ENCODE results near the gene ARHGEF9.

Gene ARHGEF9

GRCh38 chrX:63679432-63679831, 105.6 kb downstream of the ARHGEF9 start:
- TF ChIP-seq REST (IDR thresholded peaks at IDR 0.05; ENCODE audit: insufficient read depth in 1 of 2, low read depth in 2 of 2, low read length in 2 of 2) = no peak
- TF ChIP-seq TAF1 (IDR thresholded peaks at IDR 0.05; ENCODE audit: borderline replicate concordance, insufficient read depth, low read length) = no peak
- no peak for TF ChIP-seq FOXP2 (optimal IDR thresholded peaks at IDR 0.05; ENCODE audit: borderline replicate concordance, extremely low read depth, extremely low read length, insufficient read depth)
- TF ChIP-seq SIN3A (IDR thresholded peaks at IDR 0.05; ENCODE audit: borderline replicate concordance, insufficient read depth, low read length) = no peak

GRCh38 chrX:63675716-63676115, 109.3 kb downstream of the ARHGEF9 start:
- TF ChIP-seq TAF1 (IDR thresholded peaks at IDR 0.05; ENCODE audit: borderline replicate concordance, insufficient read depth, low read length) = no peak
- no peak for TF ChIP-seq SIN3A (IDR thresholded peaks at IDR 0.05; ENCODE audit: borderline replicate concordance, insufficient read depth, low read length)

- no peak for TF ChIP-seq TAF1 (IDR thresholded peaks at IDR 0.05; ENCODE audit: borderline replicate concordance, insufficient read depth, low read length)
- TF ChIP-seq REST (IDR thresholded peaks at IDR 0.05; ENCODE audit: insufficient read depth in 1 of 2, low read depth in 2 of 2, low read length in 2 of 2) = no peak
- no peak for TF ChIP-seq POLR2AphosphoS5 (IDR thresholded peaks at IDR 0.05; ENCODE audit: low read depth, low read length)
- no peak for TF ChIP-seq SIN3A (IDR thresholded peaks at IDR 0.05; ENCODE audit: borderline replicate concordance, insufficient read depth, low read length)
- TF ChIP-seq FOXP2 (optimal IDR thresholded peaks at IDR 0.05; ENCODE audit: borderline replicate concordance, extremely low read depth, extremely low read length, insufficient read depth) = no peak
Measured at GRCh38 chrX:63673896-63674295, 111.1 kb downstream of the ARHGEF9 start.

- TF ChIP-seq TAF1 (IDR thresholded peaks at IDR 0.05; ENCODE audit: borderline replicate concordance, insufficient read depth, low read length) (no peak), POLR2AphosphoS5 (IDR thresholded peaks at IDR 0.05; ENCODE audit: low read depth, low read length) (no peak), SIN3A (IDR thresholded peaks at IDR 0.05; ENCODE audit: borderline replicate concordance, insufficient read depth, low read length) (no peak), REST (IDR thresholded peaks at IDR 0.05; ENCODE audit: insufficient read depth in 1 of 2, low read depth in 2 of 2, low read length in 2 of 2) (no peak)
Measured at GRCh38 chrX:63664741-63665140, 120.3 kb downstream of the ARHGEF9 start.

- TF ChIP-seq FOXP2 (optimal IDR thresholded peaks at IDR 0.05; ENCODE audit: borderline replicate concordance, extremely low read depth, extremely low read length, insufficient read depth) (no peak), TAF1 (IDR thresholded peaks at IDR 0.05; ENCODE audit: borderline replicate concordance, insufficient read depth, low read length) (no peak), POLR2AphosphoS5 (IDR thresholded peaks at IDR 0.05; ENCODE audit: low read depth, low read length) (no peak), REST (IDR thresholded peaks at IDR 0.05; ENCODE audit: insufficient read depth in 1 of 2, low read depth in 2 of 2, low read length in 2 of 2) (no peak)
Measured at GRCh38 chrX:63664083-63664482, 120.9 kb downstream of the ARHGEF9 start.
